ENCODE data around the gene COL13A1.

The COL13A1 gene

DNA sequence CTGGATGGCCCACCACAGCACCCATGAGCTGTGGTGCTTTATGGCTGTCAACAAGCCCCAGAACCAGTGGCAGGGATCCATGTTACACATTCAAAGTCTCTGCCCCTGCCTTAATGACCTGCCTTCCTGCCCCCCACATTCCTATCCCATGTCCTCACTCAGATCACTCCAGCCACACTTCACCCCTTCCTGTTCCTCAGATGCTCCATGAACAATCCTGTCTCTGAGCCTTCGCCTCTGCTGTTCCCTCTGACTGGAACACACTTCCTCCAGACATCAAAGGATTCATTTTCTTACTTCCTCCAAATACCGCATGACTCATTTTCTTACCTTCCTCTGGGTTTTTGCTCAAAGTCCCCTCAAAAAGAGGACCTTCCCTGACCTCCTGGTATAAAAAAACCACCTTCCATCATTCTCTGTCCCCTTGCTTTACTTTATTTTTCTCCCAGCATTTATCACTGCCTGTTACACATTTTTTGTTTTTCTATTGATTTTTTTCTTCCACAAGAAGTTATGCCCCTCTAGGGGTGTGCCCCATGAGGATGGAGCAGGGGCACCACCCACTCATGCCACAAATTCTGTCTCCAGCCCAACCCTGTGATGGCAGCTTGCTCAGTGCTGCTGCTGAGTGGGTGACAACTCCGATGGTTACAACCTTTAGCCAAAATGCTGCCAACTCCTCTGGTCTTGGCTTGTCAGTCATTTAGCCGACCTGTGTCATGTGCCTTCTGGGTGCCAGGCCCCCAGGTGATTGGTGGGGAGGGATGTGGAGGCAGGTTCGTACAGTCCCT lies 18.2 kb downstream of the COL13A1 start:
- no peak for DNase-seq (ENCODE audit: low spot score)

DNA sequence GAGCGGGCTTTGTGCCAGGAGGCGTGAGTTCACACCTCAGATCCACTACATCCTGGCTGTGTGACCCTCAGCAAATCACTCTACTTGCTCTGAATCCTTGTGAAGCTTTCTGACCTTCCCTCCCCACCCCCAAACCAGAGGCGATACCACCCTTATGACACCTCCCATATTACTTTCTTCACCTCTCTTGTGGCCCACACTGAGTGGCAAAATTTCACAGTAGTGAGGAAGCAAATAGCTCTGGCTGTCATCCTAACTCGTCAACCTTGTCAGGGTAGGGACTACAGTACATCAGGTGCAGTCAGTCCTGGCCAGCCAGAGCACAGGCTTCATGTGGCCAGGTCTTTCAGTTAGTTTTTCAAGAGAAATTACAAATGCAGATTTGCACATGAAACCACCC lies 19.1 kb downstream of the COL13A1 start:
- DNase-seq (ENCODE audit: low spot score), result no peak

DNA sequence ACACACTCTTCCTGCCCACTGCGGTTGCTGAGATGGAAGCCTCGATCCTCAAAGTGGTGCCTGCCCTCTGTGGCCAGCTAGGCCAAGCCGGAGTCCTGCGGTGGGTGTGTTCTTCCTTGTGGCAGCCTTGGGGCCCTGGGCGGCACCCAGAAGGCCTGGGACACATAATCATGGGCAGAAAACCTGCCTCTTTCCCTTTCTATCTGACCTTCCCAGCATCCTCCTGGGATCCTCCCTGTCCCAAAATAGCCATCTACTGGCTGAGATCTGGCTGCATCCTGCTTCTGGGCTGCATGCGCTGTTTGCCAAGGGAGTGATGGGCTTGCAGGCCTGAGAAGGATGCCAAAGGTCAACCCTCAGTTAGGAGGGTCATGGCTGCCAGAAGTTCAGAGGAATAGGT lies 23.9 kb downstream of the COL13A1 start:
- DNase-seq (ENCODE audit: low spot score), result no peak

DNA sequence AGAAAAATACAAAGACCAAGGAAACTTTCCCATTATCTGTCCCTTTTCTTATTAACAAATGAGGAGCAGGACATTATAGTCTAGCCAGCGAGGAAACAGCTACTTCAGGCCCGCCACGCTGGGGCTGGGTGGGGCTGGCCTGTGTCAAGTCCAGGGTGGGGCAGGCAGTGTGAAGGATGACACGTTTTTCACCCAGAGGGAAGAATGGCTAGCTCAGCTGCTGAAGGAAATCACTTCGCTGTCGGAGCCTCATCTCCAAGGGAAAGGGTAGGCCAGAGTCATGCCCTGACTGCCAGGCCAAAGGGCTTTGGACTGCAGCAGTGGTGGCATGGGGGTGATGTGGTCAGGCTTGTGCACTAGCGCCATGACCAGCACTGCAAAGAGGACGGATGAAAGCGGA lies 24.4 kb downstream of the COL13A1 start:
- DNase-seq (ENCODE audit: low spot score), result no peak

GRCh38 chr10:69826789-69827554 lies 25.3 kb downstream of the COL13A1 start:
- DNase-seq (ENCODE audit: low spot score), result peak; percentile 62

- DNase-seq (ENCODE audit: low spot score), result no peak
These were observed 26.6 kb downstream of the COL13A1 start for GRCh38 chr10:69828144-69828870.

GRCh38 chr10:69829775-69830174 lies 28.1 kb downstream of the COL13A1 start:
- no peak for DNase-seq (ENCODE audit: low spot score)

GRCh38 chr10:69831231-69831855 lies 29.6 kb downstream of the COL13A1 start:
- DNase-seq (ENCODE audit: low spot score), result no peak

DNA sequence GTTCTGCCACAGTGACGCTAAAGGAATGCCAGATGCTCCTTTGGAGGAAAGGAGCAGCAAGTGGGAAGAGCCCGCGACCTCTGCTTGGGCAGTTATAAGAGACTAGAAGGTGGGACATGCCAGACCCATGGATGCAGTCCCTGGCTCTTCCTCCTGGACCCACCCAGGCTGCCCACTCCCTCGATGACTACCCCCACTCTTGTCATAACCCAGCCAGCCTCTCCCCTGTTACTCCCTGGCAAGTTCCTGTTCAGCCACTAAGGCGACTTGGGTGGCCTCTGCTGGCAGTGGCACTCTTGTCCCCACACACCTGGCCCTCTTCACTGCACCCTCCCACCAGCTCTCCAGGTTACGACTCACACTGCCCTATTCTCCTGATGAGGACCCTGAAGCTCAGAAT lies 33.5 kb downstream of the COL13A1 start:
- DNase-seq (ENCODE audit: low spot score), result no peak

- no peak for DNase-seq (ENCODE audit: low spot score)
These were observed 34.4 kb downstream of the COL13A1 start for GRCh38 chr10:69835875-69836730.

GRCh38 chr10:69836731-69837030 lies 35.0 kb downstream of the COL13A1 start:
- no peak for DNase-seq (ENCODE audit: low spot score)

GRCh38 chr10:69837261-69837660 lies 35.6 kb downstream of the COL13A1 start:
- DNase-seq (ENCODE audit: low spot score), result no peak

DNA sequence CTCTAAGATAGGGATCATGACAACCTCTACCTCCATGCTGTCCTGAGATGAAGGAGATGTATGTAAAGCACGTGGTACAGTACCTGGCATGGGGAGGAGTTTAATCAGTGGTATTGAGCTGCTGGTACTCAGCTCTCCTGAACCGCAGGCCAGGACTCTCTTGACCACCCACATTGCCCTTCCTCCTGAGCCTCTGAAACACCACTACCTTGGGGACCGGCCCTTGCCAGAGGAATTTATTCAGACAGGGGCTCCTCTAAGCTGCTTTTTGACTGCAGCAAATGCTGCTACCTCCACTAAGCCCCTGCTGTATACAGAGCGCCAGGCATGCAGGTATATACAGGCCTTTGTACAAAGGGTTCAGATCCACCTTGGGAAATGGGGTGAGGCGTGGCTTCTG lies 36.7 kb downstream of the COL13A1 start:
- DNase-seq (ENCODE audit: low spot score), result no peak

GRCh38 chr10:69838853-69839252 lies 37.1 kb downstream of the COL13A1 start:
- no peak for DNase-seq (ENCODE audit: low spot score)

DNA sequence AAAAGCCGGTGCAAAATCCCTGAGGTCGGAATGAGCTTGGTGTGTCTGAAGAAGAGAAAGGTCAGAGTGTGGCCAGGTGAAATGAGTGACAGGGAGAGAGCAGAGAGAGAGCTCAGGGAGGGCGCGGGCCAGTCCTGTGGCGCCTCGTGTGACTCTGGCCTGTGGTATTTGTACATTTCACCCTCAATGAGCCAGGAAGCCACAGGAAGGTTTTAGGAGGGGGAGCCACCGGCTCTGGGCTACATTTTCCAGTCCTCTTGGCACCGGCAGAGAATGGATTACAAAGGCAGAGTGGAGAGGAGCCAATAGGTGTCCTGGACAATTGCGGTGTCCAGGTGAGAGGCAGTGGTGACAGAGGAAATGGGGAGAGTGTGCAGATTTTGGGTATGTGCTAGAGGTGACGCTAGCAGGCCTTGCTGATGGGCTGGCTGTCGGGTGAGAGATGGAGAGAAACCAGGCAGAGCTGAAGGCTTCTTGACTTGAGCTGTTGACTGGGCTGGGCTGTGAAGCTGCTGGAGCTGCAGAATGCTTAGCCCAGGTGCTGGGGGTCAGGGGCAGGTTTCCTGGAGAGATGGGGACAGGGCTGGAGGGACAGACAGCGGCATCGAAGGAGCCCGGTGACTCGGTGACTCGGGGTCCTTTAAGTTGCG lies 38.1 kb downstream of the COL13A1 start:
- no peak for DNase-seq (ENCODE audit: low spot score)

DNA sequence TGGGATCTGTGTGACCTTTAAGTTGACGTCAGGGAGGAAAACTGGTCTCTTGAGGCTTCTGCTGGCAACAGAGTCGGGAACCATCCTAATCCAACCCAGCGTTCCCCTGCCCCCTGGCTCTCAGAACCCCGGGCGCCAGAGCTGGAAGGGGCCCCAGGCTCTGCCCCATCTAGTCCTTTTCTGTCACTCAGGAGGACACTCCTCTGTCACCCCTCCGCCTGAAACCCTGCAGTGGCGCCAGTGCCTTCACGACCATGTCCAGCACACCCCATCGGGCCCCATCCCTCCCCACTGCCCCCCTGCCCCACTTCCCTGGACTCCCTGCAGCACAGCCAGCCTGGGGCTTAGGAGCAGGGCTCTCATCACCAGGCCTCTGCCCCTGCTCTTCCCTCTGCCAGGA lies 39.1 kb downstream of the COL13A1 start:
- no peak for DNase-seq (ENCODE audit: low spot score)

- no peak for DNase-seq (ENCODE audit: low spot score)
These were observed 40.3 kb downstream of the COL13A1 start for GRCh38 chr10:69842020-69842419.

GRCh38 chr10:69842882-69843281 lies 41.2 kb downstream of the COL13A1 start:
- no peak for DNase-seq (ENCODE audit: low spot score)

GRCh38 chr10:69843923-69844322 lies 42.2 kb downstream of the COL13A1 start:
- no peak for DNase-seq (ENCODE audit: low spot score)

GRCh38 chr10:69844698-69845097 lies 43.0 kb downstream of the COL13A1 start:
- DNase-seq (ENCODE audit: low spot score), result no peak

Data from iPS-NIHi11 (cell line).